Mucosa of descending colon (tissue), 3 donors: ENCODE measurements around the gene RCAN2. TPM values are rescaled to one million over a fixed set of nuclear protein-coding genes. Genes with fewer than 3 reads are reported as not detected.

ENCODE experiments used
- ATAC-seq: fragments of 200-7000 bp; cut with Tn5 transposase; one replicate; pipeline ENCODE4 v1.9.1; 2020; ENCODE audit warnings: mild to moderate bottlenecking, moderate library complexity
- DNase-seq, 3 donors: peaks; one replicate each; pipeline ENCODE4 v3.0.0-alpha.2; 2020
- H3K36me3 ChIP-seq: fragments of 200-600 bp; one replicate; pipeline ENCODE4 v1.8.0; 2021; ENCODE audit warnings: low read depth, mild to moderate bottlenecking
- H3K4me1 ChIP-seq: fragments of 200-600 bp; one replicate; pipeline ENCODE4 v1.8.0; 2021; ENCODE audit warnings: low read depth, mild to moderate bottlenecking
- H3K4me3 ChIP-seq: fragments of 200-600 bp; one replicate; pipeline ENCODE4 v1.8.0; 2021; ENCODE audit warnings: mild to moderate bottlenecking
- H3K9me3 ChIP-seq: fragments of 200-600 bp; one replicate; pipeline ENCODE4 v1.8.0; 2021; ENCODE audit warnings: mild to moderate bottlenecking
- CTCF ChIP-seq: fragments of 200-600 bp; IDR thresholded peaks from one replicate; pipeline ENCODE4 v1.8.0; 2022; ENCODE audit warnings: antibody characterized with exemption, mild to moderate bottlenecking
- intact Hi-C, 2 donors: fragments of 100-400 bp; cut with DNase I in 1 of 2; cut with micrococcal nuclease in 1 of 2; formaldehyde crosslinking; loops; one replicate each; pipeline versions ENCODE4 v1.11.0 to v1.11.1; 2022; cut with DNase I, micrococcal nuclease
- total RNA-seq, 3 donors: library from RNA; stranded (reverse); fragmentation: NEBNext Ultra II Directional in 2 of 3; extraction: Animal tissue kit (Norgen Biotek cat#: 25700) in 2 of 3; gene quantifications; one replicate each; pipeline versions ENCODE4 v1.2.1 to v1.2.4, GENCODE V29; 2021 to 2023
- donor health status: DM: no; HTN: no; CAD: no; lungs with moderate emphysema.
- donor health status: DM: no; HTN: no; CAD: no.
- donor health status: DM: no; HTN: yes; CAD: no.

The RCAN2 gene
- total RNA-seq, 3 donors from 2014 or later: 5.1 to 6.6 (median 6.1) TPM

GRCh38 chr6:46456297-46456696 lies 35.0 kb downstream of the RCAN2 start:
- no peak for TF ChIP-seq CTCF
- ATAC-seq: no peak

GRCh38 chr6:46454691-46455090 lies 36.6 kb downstream of the RCAN2 start:
- TF ChIP-seq CTCF: no peak
- no peaks in the 10 kb centered on the region for H3K9me3 ChIP-seq
- ATAC-seq (no peak), DNase-seq (no peak)
- intact Hi-C loops: no loop called here
- H3K36me3 ChIP-seq: no peaks in the 10 kb centered on the region
- H3K4me3 ChIP-seq: no peak overlapping the region
- no peaks in the 10 kb centered on the region for H3K4me1 ChIP-seq

More at GRCh38 chr6:46456297-46456696, 35.0 kb downstream of the RCAN2 start:
- intact Hi-C loops: no loop called here
- Histone ChIP-seq H3K36me3 (no peaks in the 10 kb centered on the region), H3K4me1 (no peaks in the 10 kb centered on the region), H3K9me3 (no peaks in the 10 kb centered on the region), H3K4me3 (no peak overlapping the region)
- DNase-seq: no peak

- no peak for DNase-seq
- ATAC-seq: no peak
- intact Hi-C loops: no loop called here
- TF ChIP-seq CTCF: no peak
- Histone ChIP-seq H3K9me3 (no peaks in the 10 kb centered on the region), H3K4me3 (no peak overlapping the region), H3K36me3 (no peaks in the 10 kb centered on the region), H3K4me1 (no peaks in the 10 kb centered on the region)
These were observed 37.4 kb downstream of the RCAN2 start for GRCh38 chr6:46453741-46454316.

- intact Hi-C loops: no loop called here
- Histone ChIP-seq H3K4me3 (no peak overlapping the region), H3K4me1 (no peaks in the 10 kb centered on the region), H3K9me3 (no peaks in the 10 kb centered on the region), H3K36me3 (no peaks in the 10 kb centered on the region)
- no peak for TF ChIP-seq CTCF
- DNase-seq (no peak), ATAC-seq (no peak)
These were observed 38.0 kb downstream of the RCAN2 start for GRCh38 chr6:46453216-46453615.

- Histone ChIP-seq H3K4me3 (no peak overlapping the region), H3K4me1 (no peaks in the 10 kb centered on the region), H3K36me3 (no peaks in the 10 kb centered on the region), H3K9me3 (no peaks in the 10 kb centered on the region)
- TF ChIP-seq CTCF: no peak
- DNase-seq (no peak), ATAC-seq (no peak)
- intact Hi-C loops: no loop called here
These were observed 38.8 kb downstream of the RCAN2 start for GRCh38 chr6:46452312-46452917.
